Tibial nerve (tissue), 4 donors: ENCODE measurements around the gene GREM2.

Source experiments
- CTCF ChIP-seq, 5 experiments: fragments of 200-600 bp in 3 of 5; fragments of 450-650 bp in 2 of 5; sonication (generic) in 3 of 5; IDR thresholded peaks; one replicate each; pipeline ENCODE4 v1.5.1; 2016 to 2019; ENCODE audit warnings: antibody characterized with exemption in 5 of 5, mild to moderate bottlenecking in 3 of 5, moderate library complexity in 2 of 5
- EP300 ChIP-seq, 2 donors: sonication (generic); formaldehyde crosslinking; IDR thresholded peaks; one replicate each; pipeline ENCODE4 v1.6.1; 2017; ENCODE audit warnings: antibody characterized with exemption in 2 of 2, mild to moderate bottlenecking in 1 of 2
- POLR2A ChIP-seq, 2 donors: fragments of 450-650 bp; IDR thresholded peaks; one replicate each; pipeline ENCODE4 v1.6.1; 2017; ENCODE audit warnings: antibody characterized with exemption in 2 of 2, mild to moderate bottlenecking in 2 of 2, moderate library complexity in 2 of 2

GRCh38 chr1:240506176-240506575 is 105.8 kb downstream of the GREM2 start:
- TF ChIP-seq CTCF (IDR thresholded peaks at IDR 0.05) = no peak
- TF ChIP-seq POLR2A (IDR thresholded peaks at IDR 0.05) = no peak
- TF ChIP-seq EP300 (IDR thresholded peaks at IDR 0.05) = no peak
